Ascending aorta (tissue), 2 donors: ENCODE data around the gene STAG2. TPM values are rescaled to one million over a fixed set of nuclear protein-coding genes. Genes with fewer than 3 reads are reported as not detected.

Source experiments
- DNase-seq, 2 donors: peaks; one replicate each; pipeline ENCODE4 v3.0.0-alpha.2; 2019; ENCODE audit warnings: low spot score in 2 of 2
- H3K27ac ChIP-seq, 2 donors: fragments of 200-600 bp; sonication (generic); one replicate each; pipeline ENCODE4 v1.5.1; 2016 to 2017; ENCODE audit warnings: mild to moderate bottlenecking in 1 of 2
- H3K27me3 ChIP-seq: fragments of 200-600 bp; sonication (generic); one replicate; pipeline ENCODE4 v1.5.1; 2017
- H3K36me3 ChIP-seq, 2 donors: fragments of 200-600 bp; sonication (generic); one replicate each; pipeline ENCODE4 v1.5.1; 2016
- H3K4me1 ChIP-seq, 2 donors: fragments of 200-600 bp; sonication (generic); one replicate each; pipeline ENCODE4 v1.5.1; 2016 to 2017; ENCODE audit warnings: mild to moderate bottlenecking in 1 of 2
- H3K4me3 ChIP-seq, 2 donors: fragments of 200-600 bp; sonication (generic); one replicate each; pipeline ENCODE4 v1.5.1; 2016 to 2017; ENCODE audit warnings: mild to moderate bottlenecking in 1 of 2
- H3K9me3 ChIP-seq, 2 donors: fragments of 200-600 bp; sonication (generic); one replicate each; pipeline ENCODE4 v1.5.1; 2016
- CTCF ChIP-seq, 3 experiments: fragments of 200-600 bp in 2 of 3; fragments of 450-650 bp in 1 of 3; sonication (generic) in 2 of 3; IDR thresholded peaks; one replicate each; pipeline ENCODE4 v1.5.1; 2016 to 2019; ENCODE audit warnings: antibody characterized with exemption in 3 of 3, mild to moderate bottlenecking in 1 of 3, moderate library complexity in 1 of 3
- intact Hi-C: fragments of 100-400 bp; cut with DNase I; formaldehyde crosslinking; loops from one replicate; pipeline ENCODE4 v1.15.1; 2023
- total RNA-seq: library from RNA; depleted of rRNA; stranded (reverse); fragments of >200 nt; gene quantifications from one replicate; pipeline ENCODE4 v1.1.0, GENCODE V29; 2016

STAG2 gene
- total RNA-seq, 1 donor from 2014 or later = 22.7 TPM

DNA sequence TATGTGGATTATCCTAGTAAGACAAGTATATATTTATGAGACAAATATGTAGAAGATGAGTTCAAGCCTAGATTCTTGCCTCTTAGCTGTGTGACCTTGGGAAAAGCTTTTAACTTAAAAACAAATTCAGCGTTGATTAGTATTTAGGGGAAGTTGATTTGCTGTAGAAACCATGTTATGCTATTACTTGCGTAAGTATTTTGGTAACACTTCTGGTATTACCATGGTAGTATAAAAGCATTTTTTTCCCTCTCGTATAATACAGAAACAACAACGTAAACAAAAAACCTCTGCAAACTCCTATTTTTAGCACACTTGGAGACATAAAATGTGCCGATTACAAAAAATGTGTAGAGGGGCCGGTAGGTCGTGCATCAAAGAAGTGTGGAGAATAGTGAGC is 33.2 kb downstream of the STAG2 start:
- TF ChIP-seq CTCF (IDR thresholded peaks at IDR 0.05) = no peak

GRCh38 chrX:124001581-124001980 is 40.1 kb downstream of the STAG2 start:
- TF ChIP-seq CTCF (IDR thresholded peaks at IDR 0.05) = no peak
- intact Hi-C loops = no loop called here
- no peak for DNase-seq
- H3K36me3 ChIP-seq = no peaks in the 10 kb centered on the region
- no peaks in the 10 kb centered on the region for H3K4me1 ChIP-seq
- no peaks in the 10 kb centered on the region for H3K27me3 ChIP-seq
- no peaks in the 10 kb centered on the region for H3K9me3 ChIP-seq
- H3K4me3 ChIP-seq = no peak overlapping the region
- H3K27ac ChIP-seq = no peak overlapping the region

More for the DNA sequence above, 33.2 kb downstream of the STAG2 start:
- no peak overlapping the region for H3K4me3 ChIP-seq
- H3K27ac ChIP-seq = no peak overlapping the region
- H3K36me3 ChIP-seq = no peaks in the 10 kb centered on the region
- no peaks in the 10 kb centered on the region for H3K27me3 ChIP-seq
- intact Hi-C loops = no loop called here
- H3K4me1 ChIP-seq = peaks cover 0 to 2% of the 10 kb centered on the region in 2 donors
- DNase-seq = no peak
- no peaks in the 10 kb centered on the region for H3K9me3 ChIP-seq

DNA sequence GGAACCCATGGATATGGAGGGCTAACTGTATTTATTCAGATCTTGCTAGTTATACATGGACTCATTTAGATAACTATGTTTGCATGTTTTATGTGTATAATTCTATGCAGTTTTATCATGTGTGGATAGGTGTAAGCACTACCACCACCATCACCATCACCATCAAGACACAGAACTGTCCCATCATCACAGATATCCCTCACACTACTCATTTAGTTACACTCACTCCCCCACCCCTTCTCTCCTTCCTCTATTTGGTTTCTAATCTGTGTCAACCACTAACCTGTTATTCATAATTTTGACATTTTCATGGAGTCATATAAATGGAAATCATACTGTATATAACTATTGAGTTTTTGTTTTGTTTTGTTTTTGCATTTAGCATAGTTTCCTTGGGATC is 43.7 kb downstream of the STAG2 start:
- no peaks in the 10 kb centered on the region for H3K9me3 ChIP-seq

DNA sequence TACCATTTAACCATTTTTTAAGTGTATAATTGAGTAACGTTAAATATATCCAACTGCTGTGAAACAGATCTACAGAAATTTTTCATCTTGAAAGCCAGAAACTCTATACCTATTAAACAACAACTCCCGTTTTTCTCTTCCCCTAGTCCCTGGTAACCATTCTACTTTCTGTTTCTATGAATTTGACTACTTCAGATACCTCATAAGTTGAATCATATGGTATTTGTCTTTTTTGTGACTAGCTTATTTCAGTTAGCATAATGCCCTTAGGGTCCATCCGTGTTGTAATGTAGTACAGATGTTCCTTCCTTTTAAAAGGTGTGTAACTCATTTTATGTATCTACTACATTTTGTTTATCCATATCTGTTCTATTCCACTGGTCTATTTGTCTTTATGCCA is 48.7 kb downstream of the STAG2 start:
- no peak for TF ChIP-seq CTCF (IDR thresholded peaks at IDR 0.05)
- DNase-seq = no peak
- H3K36me3 ChIP-seq = no peaks in the 10 kb centered on the region
- intact Hi-C loops = no loop called here
- no peaks in the 10 kb centered on the region for H3K9me3 ChIP-seq
- no peak overlapping the region for H3K4me3 ChIP-seq
- no peaks in the 10 kb centered on the region for H3K27me3 ChIP-seq
- peaks cover 0 to 6% of the 10 kb centered on the region in 2 donors for H3K4me1 ChIP-seq
- H3K27ac ChIP-seq = no peak overlapping the region

More for the DNA sequence above, 43.7 kb downstream of the STAG2 start:
- intact Hi-C loops = no loop called here
- H3K4me1 ChIP-seq = no peaks in the 10 kb centered on the region
- no peaks in the 10 kb centered on the region for H3K36me3 ChIP-seq
- no peaks in the 10 kb centered on the region for H3K27me3 ChIP-seq
- no peak overlapping the region for H3K27ac ChIP-seq
- no peak overlapping the region for H3K4me3 ChIP-seq
- no peak for TF ChIP-seq CTCF (IDR thresholded peaks at IDR 0.05)
- no peak for DNase-seq

DNA sequence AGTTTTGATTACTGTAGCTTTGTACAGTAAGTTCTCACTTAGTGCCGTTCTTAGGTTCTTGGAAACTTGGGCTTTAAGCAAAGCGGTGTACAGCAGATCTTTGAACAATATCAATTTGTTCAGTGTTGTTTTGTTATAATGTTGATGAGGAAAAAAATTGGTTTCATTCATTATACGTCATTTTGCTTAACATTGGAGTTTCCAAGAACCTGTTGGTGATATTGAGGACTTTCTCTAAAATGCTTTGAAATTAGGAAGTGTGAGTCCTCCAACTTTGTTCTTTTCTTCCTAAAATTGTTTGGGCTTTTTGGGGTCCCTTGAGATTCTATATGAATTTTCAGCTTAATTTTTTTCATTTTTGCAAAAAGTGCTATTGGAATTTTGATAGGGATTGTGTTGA is 49.1 kb downstream of the STAG2 start:
- Histone ChIP-seq H3K4me1 (peaks cover 0 to 6% of the 10 kb centered on the region in 2 donors), H3K27me3 (no peaks in the 10 kb centered on the region), H3K27ac (no peak overlapping the region), H3K9me3 (no peaks in the 10 kb centered on the region), H3K4me3 (no peak overlapping the region), H3K36me3 (no peaks in the 10 kb centered on the region)
- TF ChIP-seq CTCF (IDR thresholded peaks at IDR 0.05) = no peak
- DNase-seq = no peak
- intact Hi-C loops = no loop called here

- H3K4me3 ChIP-seq = no peak overlapping the region
- no peaks in the 10 kb centered on the region for H3K36me3 ChIP-seq
- no peak for DNase-seq
- H3K9me3 ChIP-seq = no peaks in the 10 kb centered on the region
- intact Hi-C loops = no loop called here
- TF ChIP-seq CTCF (IDR thresholded peaks at IDR 0.05) = no peak
- H3K4me1 ChIP-seq = peaks cover 0 to 6% of the 10 kb centered on the region in 2 donors
- H3K27me3 ChIP-seq = no peaks in the 10 kb centered on the region
- H3K27ac ChIP-seq = no peak overlapping the region
These were observed 54.2 kb downstream of the STAG2 start for GRCh38 chrX:124015721-124016120.
